Measurements from ENCODE around the gene ADGRG6.

DNA sequence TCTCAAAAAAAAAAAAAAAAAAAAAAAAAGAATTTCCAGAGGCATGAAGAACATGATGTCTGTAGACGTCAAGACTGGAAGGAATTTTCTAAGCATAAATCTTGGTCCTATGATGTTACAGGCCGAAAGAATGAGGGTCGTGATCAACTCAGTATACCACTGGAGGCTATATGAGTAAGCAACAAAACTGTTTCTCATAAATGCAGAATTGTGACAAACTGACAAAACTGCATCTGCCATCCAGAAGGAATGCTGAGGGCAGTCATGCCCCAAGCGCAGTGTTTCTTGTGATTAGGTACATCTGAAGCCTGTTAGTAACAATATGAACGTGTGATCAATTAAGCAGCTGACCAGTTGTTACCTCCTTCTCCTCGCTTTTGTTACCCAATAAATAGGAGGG, 43.5 kb upstream of the ADGRG6 start:
- TF ChIP-seq, protein P1, sequence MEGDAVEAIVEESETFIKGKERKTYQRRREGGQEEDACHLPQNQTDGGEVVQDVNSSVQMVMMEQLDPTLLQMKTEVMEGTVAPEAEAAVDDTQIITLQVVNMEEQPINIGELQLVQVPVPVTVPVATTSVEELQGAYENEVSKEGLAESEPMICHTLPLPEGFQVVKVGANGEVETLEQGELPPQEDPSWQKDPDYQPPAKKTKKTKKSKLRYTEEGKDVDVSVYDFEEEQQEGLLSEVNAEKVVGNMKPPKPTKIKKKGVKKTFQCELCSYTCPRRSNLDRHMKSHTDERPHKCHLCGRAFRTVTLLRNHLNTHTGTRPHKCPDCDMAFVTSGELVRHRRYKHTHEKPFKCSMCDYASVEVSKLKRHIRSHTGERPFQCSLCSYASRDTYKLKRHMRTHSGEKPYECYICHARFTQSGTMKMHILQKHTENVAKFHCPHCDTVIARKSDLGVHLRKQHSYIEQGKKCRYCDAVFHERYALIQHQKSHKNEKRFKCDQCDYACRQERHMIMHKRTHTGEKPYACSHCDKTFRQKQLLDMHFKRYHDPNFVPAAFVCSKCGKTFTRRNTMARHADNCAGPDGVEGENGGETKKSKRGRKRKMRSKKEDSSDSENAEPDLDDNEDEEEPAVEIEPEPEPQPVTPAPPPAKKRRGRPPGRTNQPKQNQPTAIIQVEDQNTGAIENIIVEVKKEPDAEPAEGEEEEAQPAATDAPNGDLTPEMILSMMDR (IDR thresholded peaks at IDR 0.05): no peak
- TF ChIP-seq POLR2A (IDR thresholded peaks at IDR 0.05): no peak
